ENCODE data around the gene WDR64.

WDR64 gene

GRCh38 chr1:241652012-241652411 is at the start of gene WDR64:
TSS of gene WDR64 (plus strand) at chr1:241652281. CDS start at chr1:241652485, 204 bp downstream.
- no peak for DNase-seq (ENCODE audit: low read depth in 2 of 2)

GRCh38 chr1:241603731-241604245 is 48.3 kb upstream of the WDR64 start:
- no peak for DNase-seq (ENCODE audit: low read depth in 2 of 2)

GRCh38 chr1:241605146-241605805 is 46.8 kb upstream of the WDR64 start:
- no peak for DNase-seq (ENCODE audit: low read depth in 2 of 2)

GRCh38 chr1:241606544-241606943 is 45.5 kb upstream of the WDR64 start:
- no peak for DNase-seq (ENCODE audit: low read depth in 2 of 2)

GRCh38 chr1:241607497-241607896 is 44.6 kb upstream of the WDR64 start:
- DNase-seq (ENCODE audit: low read depth in 2 of 2): no peak

GRCh38 chr1:241608379-241609033 is 43.6 kb upstream of the WDR64 start:
- DNase-seq (ENCODE audit: low read depth in 2 of 2): no peak

- no peak for DNase-seq (ENCODE audit: low read depth in 2 of 2)
Measured at GRCh38 chr1:241610056-241610815, 41.8 kb upstream of the WDR64 start.

GRCh38 chr1:241611063-241611462 is 41.0 kb upstream of the WDR64 start:
- DNase-seq (ENCODE audit: low read depth in 2 of 2): peak in 1 of 2 experiments; percentile 33

- no peak for DNase-seq (ENCODE audit: low read depth in 2 of 2)
Measured at GRCh38 chr1:241611736-241612135, 40.3 kb upstream of the WDR64 start.

- peak; percentile 54 to 55 for DNase-seq (ENCODE audit: low read depth in 2 of 2)
Measured at GRCh38 chr1:241612533-241613477, 39.3 kb upstream of the WDR64 start.

GRCh38 chr1:241614144-241614543 is 37.9 kb upstream of the WDR64 start:
- no peak for DNase-seq (ENCODE audit: low read depth in 2 of 2)

- DNase-seq (ENCODE audit: low read depth in 2 of 2): no peak
Measured at GRCh38 chr1:241614572-241614971, 37.5 kb upstream of the WDR64 start.

- no peak for DNase-seq (ENCODE audit: low read depth in 2 of 2)
Measured at GRCh38 chr1:241615043-241615974, 36.8 kb upstream of the WDR64 start.

- no peak for DNase-seq (ENCODE audit: low read depth in 2 of 2)
Measured at GRCh38 chr1:241617426-241617825, 34.7 kb upstream of the WDR64 start.

GRCh38 chr1:241622669-241623068 is 29.4 kb upstream of the WDR64 start:
- no peak for DNase-seq (ENCODE audit: low read depth in 2 of 2)

- no peak for DNase-seq (ENCODE audit: low read depth in 2 of 2)
Measured at GRCh38 chr1:241624935-241625334, 27.1 kb upstream of the WDR64 start.

- DNase-seq (ENCODE audit: low read depth in 2 of 2): peak; percentile 24 to 33
Measured at GRCh38 chr1:241627453-241628259, 24.4 kb upstream of the WDR64 start.

- DNase-seq (ENCODE audit: low read depth in 2 of 2): no peak
Measured at GRCh38 chr1:241630005-241630404, 22.1 kb upstream of the WDR64 start.

- DNase-seq (ENCODE audit: low read depth in 2 of 2): no peak
Measured at GRCh38 chr1:241630476-241630875, 21.6 kb upstream of the WDR64 start.

Data from fibroblast of skin of left biceps (primary cell).